NOMO-1 treated with DMSO at 0.1 percent for 48 hours (cell line): ENCODE data around the gene FZD4.
"Not testable (repeated sequence)": the region's sequence is repeated elsewhere in the genome, so short reads cannot be mapped to it uniquely, and the experiment has no call there.

Experiments
- DNase-seq: peaks from one replicate; lab custom pipeline; 2025; ENCODE audit not compliant: unreplicated experiment; lab: John Stamatoyannopoulos, UW

Gene FZD4

DNA sequence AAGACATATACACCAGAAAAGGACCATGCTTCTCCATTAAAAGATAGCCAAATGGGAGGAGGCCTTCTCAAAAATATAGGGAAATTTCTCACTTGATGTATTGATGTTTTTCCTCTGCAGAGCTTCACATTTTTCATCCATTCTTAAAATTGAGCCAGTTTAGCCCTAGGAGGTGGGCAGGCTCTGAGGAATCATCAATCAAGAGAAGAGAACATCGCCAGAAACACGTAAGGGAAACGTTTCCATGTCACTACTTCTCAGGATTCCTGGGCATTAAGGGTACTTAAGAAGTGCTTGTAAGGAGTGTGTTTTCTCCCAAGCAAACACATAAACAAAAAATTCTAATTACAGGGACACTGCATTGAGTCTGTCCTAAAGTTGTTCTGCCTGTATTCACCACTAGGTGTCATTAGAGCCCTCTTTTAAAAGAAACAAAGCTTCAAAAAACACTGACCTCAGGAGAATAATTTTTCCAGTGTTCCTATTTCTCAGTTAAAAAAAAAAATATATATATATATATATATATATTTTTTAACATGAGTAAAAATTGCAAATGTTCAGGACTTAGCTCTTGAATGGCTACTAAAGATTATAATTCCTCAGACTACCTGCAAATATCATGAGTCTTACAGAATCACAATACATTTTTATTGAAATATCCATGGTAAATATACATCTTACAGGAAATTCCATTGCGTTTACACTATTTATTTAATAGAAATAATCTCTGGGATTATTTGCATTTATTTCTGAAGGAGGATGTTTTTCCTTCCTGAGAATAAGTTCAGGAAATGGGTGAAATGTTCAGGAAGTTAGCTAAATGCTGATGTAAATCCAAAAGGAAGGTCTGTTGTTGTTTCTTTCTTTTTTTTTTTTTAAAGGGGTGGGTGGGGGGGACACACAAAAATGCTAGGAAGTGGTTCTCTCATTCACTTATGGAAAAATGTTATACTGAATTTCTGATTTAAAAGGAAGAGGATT is 16.0 kb downstream of the FZD4 start:
- DNase-seq, result peak; percentile 47

GRCh38 chr11:86938203-86938899 is 16.8 kb downstream of the FZD4 start:
- no peak for DNase-seq

- not testable (repeated sequence) for DNase-seq
Measured at GRCh38 chr11:86937193-86937806, 17.9 kb downstream of the FZD4 start.

DNA sequence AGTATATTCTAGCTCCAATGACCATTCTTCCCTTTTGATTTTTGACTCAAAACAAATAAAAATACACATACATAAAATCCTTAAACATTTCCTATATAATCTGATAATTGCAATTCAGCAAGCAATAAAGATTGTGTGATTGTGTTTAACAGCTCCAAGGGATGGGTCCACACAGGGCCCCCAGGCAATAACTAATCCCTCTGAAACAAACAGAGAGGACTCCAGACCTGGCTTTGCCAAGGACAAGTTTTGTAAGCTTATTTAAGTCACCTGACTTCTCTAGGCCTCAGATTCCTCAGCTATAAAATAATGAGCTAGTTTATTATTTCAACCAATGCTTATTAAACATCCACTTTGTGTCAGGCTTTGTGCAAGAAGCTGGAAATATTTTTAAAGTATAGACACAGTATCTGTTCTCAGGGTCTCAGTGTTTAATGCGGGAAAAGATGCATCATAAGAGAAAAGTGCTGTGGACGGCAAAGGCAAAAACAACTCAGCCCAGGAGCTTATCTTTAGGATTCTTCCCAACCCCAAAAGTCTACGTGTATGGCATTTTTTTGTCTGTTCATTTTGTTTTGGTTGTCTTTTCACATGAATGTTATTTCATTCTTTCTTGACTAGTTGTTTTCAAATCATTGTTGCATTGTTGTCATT is 20.1 kb downstream of the FZD4 start:
- DNase-seq, result no peak

- no peak for DNase-seq
Measured at GRCh38 chr11:86934582-86934900, 20.7 kb downstream of the FZD4 start.

- DNase-seq, result no peak
Measured at GRCh38 chr11:86933891-86934581, 21.2 kb downstream of the FZD4 start.

DNA sequence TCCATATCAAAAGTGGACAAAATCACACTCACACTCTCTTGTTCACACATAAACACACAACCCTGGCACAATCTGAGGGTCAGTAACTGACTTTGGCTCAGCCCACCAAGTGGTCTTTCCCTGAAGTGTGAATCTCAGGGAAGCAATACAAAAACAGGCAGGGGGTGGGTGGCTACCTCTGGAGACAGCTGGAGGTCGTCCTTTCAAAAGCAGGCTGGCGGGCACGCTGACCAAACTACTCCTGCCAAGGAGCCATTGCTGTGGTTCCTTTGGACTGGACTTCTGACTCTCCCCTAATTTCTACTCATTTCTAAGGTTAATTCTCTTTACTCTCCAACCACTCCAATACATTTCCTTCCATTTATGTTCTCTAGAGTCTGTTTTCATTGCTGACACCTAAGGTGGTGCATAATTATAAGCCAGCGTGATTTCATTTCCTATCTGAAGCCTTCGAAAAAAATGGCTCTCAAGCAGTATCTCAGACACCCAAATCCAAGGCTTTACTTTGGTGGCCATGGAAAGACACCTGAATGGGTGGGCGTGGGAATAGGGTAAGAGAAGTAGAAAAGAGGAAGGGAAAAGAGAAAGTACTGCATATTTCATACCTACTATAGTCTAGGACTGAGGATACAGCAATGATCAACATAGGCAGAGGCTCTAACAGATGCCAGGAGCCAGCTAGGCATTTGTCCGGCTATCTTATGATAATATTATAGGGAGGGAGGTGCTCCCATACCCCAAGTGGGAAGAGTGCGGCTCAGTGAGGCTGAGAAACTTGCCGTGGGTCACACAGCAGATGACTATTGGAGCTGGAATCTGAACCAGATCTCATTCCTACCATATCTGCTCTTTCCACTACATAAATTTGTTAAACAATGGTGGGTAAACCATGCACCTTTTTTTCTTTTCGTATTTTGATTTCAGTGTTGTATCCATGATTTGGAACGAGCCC is 22.0 kb downstream of the FZD4 start:
- no peak for DNase-seq

DNA sequence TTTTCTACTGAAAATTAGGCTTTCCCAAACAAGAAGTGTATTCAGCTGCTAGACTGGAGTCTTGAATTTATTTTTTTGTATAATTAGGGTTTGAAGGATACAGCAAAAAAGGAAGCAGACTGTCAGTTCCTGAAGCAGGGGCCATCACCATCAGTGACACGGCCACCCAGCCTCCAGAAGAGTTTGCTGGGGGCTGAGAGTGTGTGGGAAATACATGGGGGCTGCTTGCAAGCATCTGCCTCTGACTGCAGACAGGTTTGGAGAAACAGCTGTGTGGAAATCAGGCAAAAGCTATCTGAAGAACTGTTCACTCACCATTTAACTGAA is 23.0 kb downstream of the FZD4 start:
- DNase-seq, result no peak

DNA sequence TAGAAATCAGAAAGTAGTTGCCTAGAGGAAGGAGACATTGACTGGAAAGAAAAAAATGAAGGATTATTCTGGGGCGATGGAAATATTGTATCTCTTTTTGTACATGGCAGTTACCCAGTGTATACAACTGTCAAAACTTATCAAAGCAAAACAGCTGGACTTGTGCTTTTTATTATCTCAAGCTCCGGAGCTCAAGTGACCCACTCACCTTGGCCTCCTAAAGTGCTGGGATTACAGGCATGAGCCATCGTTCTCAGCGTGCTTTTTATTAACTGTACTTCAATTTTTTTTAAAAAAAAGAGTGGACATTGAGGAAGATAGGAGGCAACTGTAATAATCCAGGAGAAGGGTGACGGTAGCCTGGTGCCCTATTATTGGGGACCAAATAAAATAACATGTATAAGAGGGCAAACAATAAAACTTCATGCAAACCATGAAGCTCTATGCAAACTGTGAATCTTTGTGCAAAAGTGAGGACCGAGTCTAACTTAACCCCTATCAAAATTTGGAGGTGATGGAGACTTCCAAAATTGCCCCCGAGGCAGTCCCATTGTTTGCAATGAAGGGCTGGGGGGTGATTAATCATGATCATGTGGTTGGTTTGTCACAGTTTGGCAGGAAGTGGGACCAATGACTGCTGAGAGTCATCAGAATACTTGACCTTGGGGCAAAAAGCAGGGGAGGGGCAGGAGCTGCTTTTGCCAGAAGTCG is 23.5 kb downstream of the FZD4 start:
- no peak for DNase-seq

DNA sequence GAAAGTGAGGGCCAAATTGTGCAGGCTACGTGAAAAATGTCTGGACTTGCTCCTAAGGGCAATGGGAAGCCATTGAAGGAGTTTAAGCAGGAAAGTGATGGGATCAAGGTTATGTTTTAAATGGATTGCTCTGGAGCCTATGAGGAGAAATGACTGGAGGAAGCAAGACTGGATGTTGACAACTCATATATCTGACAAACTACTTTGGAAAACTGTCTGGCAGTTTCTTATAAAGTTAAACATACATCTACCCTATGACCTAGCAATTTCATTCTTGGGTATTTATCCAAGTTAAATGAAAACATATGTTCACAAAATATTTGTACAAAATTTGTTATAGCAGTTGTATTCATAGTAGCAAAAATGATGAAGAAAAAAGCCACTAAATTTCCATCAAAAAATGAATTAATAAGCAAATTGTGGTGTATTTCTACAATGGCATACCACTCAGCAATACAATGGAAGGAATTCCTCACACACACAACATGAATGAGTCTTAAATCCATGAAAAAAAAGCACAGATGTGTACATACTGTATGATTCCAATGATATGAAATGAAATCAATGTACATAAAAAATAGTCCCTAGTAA is 24.1 kb downstream of the FZD4 start:
- DNase-seq, result no peak

DNA sequence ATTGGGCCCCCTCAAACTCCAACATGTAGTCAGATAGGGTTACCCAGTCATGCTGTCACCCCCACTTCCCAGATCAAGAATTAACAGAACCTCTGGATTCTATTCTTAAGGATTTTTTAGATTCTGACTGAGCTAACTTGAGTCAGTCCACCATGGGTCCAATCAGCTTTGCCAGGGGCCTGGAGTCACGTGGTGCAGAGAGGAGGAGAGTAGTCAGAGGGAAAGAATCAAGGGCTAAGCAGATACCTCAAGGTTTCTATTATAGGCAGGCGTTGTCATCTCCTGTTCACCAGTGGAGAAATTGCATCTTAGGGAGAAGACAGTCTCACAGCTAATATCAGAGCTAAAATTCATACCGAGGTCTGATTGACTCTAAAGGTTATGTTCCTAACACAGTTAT is 28.2 kb downstream of the FZD4 start:
- DNase-seq, result no peak

- DNase-seq, result no peak
Measured at GRCh38 chr11:86923999-86924766, 31.0 kb downstream of the FZD4 start.

GRCh38 chr11:86922225-86922624 is 33.0 kb downstream of the FZD4 start:
- no peak for DNase-seq

- peak; percentile 37 for DNase-seq
Measured at GRCh38 chr11:86919557-86920210, 35.5 kb downstream of the FZD4 start.

- no peak for DNase-seq
Measured at GRCh38 chr11:86918973-86919372, 36.2 kb downstream of the FZD4 start.

DNA sequence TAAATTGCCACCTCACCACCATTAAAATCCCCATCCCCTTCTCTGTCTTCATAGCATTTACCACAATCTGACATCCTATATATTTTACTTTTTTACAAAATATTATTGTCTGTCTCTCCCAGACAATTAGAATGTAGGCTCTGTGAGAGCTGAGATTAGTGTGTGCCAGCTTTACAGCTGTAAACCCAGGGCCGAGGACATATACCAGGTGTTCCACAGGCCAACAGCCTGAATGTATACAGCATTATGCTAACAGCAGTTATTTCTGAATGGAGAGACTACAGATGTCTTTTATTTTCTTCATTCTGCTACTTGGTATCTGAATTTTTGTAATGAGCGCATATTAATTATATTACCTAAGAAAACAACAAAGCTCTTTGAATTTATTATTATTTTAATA is 36.7 kb downstream of the FZD4 start:
- DNase-seq, result no peak

- DNase-seq, result no peak
Measured at GRCh38 chr11:86917589-86917988, 37.6 kb downstream of the FZD4 start.

DNA sequence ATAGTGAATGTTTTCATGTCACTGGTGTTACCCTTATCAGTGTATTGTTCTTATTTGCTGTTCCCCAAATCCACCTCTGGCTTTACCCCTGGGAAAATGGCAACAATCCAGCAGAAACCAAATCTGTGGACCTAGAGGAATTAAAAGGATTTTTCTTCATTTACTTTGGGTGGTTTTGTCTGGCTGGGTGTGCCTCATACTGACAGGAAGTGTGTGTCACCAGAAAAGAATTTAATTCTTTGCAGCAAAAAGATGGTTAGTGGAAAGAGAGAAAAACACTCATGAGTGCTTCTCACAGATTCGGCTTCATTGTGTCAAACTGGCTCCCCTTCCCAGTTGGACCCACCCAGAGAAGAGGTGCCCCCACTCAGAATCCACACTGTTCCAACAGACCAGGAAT is 38.9 kb downstream of the FZD4 start:
- no peak for DNase-seq
